Pons (tissue), 1 donor: ENCODE data around the gene NDUFB3.
"Not testable (repeated sequence)": the region's sequence is repeated elsewhere in the genome, so short reads cannot be mapped to it uniquely, and the experiment has no call there.

Experiments
- DNase-seq: peaks from one replicate; pipeline ENCODE4 v3.0.0-alpha.2; 2016; ENCODE audit warnings: low spot score

NDUFB3 gene

GRCh38 chr2:201071479-201072200 lies at the start of gene NDUFB3, which contains the start of gene HYCC2:
NDUFB3 (plus strand) TSS chr2:201072001; CDS start chr2:201078883, 6,882 bp downstream.
HYCC2 (minus strand) TSS chr2:201071671; CDS start chr2:201024009, 47,662 bp downstream.
- peak; percentile 95 for DNase-seq

GRCh38 chr2:201024518-201024917 lies 47.3 kb upstream of the NDUFB3 start:
- no peak for DNase-seq

GRCh38 chr2:201034355-201034754 lies 37.4 kb upstream of the NDUFB3 start:
- DNase-seq = not testable (repeated sequence)

GRCh38 chr2:201038361-201038760 lies 33.4 kb upstream of the NDUFB3 start:
- not testable (repeated sequence) for DNase-seq

- DNase-seq = no peak
These were observed 32.9 kb upstream of the NDUFB3 start for GRCh38 chr2:201038855-201039254.

- no peak for DNase-seq
These were observed 30.8 kb upstream of the NDUFB3 start for GRCh38 chr2:201040867-201041628.

GRCh38 chr2:201042451-201042850 lies 29.4 kb upstream of the NDUFB3 start:
- DNase-seq = not testable (repeated sequence)

GRCh38 chr2:201043050-201043449 lies 28.8 kb upstream of the NDUFB3 start:
- not testable (repeated sequence) for DNase-seq

GRCh38 chr2:201046881-201047280 lies 24.9 kb upstream of the NDUFB3 start:
- DNase-seq = no peak

GRCh38 chr2:201049455-201049854 lies 22.3 kb upstream of the NDUFB3 start:
- no peak for DNase-seq

- no peak for DNase-seq
These were observed 14.7 kb upstream of the NDUFB3 start for GRCh38 chr2:201057087-201057521.

- no peak for DNase-seq
These were observed 14.0 kb upstream of the NDUFB3 start for GRCh38 chr2:201057715-201058248.

GRCh38 chr2:201058914-201059313 lies 12.9 kb upstream of the NDUFB3 start:
- DNase-seq = no peak

- DNase-seq = no peak
These were observed 11.6 kb upstream of the NDUFB3 start for GRCh38 chr2:201059961-201060755.

- not testable (repeated sequence) for DNase-seq
These were observed 8.3 kb upstream of the NDUFB3 start for GRCh38 chr2:201063516-201063915.

GRCh38 chr2:201064797-201065329 lies 6.9 kb upstream of the NDUFB3 start:
- DNase-seq = no peak

- DNase-seq = peak; percentile 20
These were observed 788 bp upstream of the NDUFB3 start for GRCh38 chr2:201070948-201071478.

GRCh38 chr2:201072201-201072530 lies 365 bp downstream of the NDUFB3 start:
- no peak for DNase-seq

GRCh38 chr2:201073071-201073470 lies 1.3 kb downstream of the NDUFB3 start:
- no peak for DNase-seq

GRCh38 chr2:201074996-201075395 lies 3.2 kb downstream of the NDUFB3 start:
- no peak for DNase-seq

- no peak for DNase-seq
These were observed 13.1 kb downstream of the NDUFB3 start for GRCh38 chr2:201084863-201085262.

- no peak for DNase-seq
These were observed 18.8 kb downstream of the NDUFB3 start for GRCh38 chr2:201090574-201090973.
